ENCODE measurements around the gene ANKFY1. TPM values are rescaled to one million over a fixed set of nuclear protein-coding genes. Genes with fewer than 3 reads are reported as not detected.
A peak's percentile ranks its signal among the peaks of the same experiment; 100 is the strongest.

ANKFY1 gene
- 57.7 TPM for polyA plus RNA-seq (ENCODE audit: insufficient read length)
- long read RNA-seq, donor 1, partial matches to known transcripts, result 0 of 4 reads
- long read RNA-seq, donor 1, other reads (novel, unspliced or antisense), result 0 of 4 reads
- long read RNA-seq, donor 2, full-length matches to known transcripts, result 1 of 1 reads
- long read RNA-seq, donor 2, partial matches to known transcripts, result 0 of 1 reads
- long read RNA-seq, donor 2, other reads (novel, unspliced or antisense), result 0 of 1 reads
- long read RNA-seq, donor 3, result 0 reads
- long read RNA-seq, donor 4, partial matches to known transcripts, result 0 of 1 reads
- long read RNA-seq, donor 4, other reads (novel, unspliced or antisense), result 0 of 1 reads
- long read RNA-seq, donor 5, full-length matches to known transcripts, result 3 of 3 reads
- long read RNA-seq, donor 5, partial matches to known transcripts, result 0 of 3 reads
- long read RNA-seq, donor 5, other reads (novel, unspliced or antisense), result 0 of 3 reads
- long read RNA-seq, donor 6, full-length matches to known transcripts, result 3 of 3 reads
- long read RNA-seq, donor 6, partial matches to known transcripts, result 0 of 3 reads
- long read RNA-seq, donor 6, other reads (novel, unspliced or antisense), result 0 of 3 reads
- long read RNA-seq, donor 7, full-length matches to known transcripts, result 3 of 3 reads
- long read RNA-seq, donor 7, partial matches to known transcripts, result 0 of 3 reads
- long read RNA-seq, donor 7, other reads (novel, unspliced or antisense), result 0 of 3 reads
- long read RNA-seq, donor 8, result 0 reads

- DNase-seq, result peak; percentile 96
Measured at GRCh38 chr17:4263282-4264215, at the start of gene ANKFY1. Gene ANKFY1 (minus strand): TSS chr17:4263979. CDS start chr17:4263941, 38 bp downstream.

GRCh38 chr17:4310354-4311060, 46.7 kb upstream of the ANKFY1 start:
- no peak for DNase-seq

- no peak for DNase-seq
Measured at GRCh38 chr17:4309897-4310296, 46.1 kb upstream of the ANKFY1 start.

GRCh38 chr17:4307179-4307930, 43.6 kb upstream of the ANKFY1 start:
- no peak for DNase-seq

GRCh38 chr17:4305224-4305623, 41.4 kb upstream of the ANKFY1 start:
- no peak for DNase-seq

- DNase-seq, result no peak
Measured at GRCh38 chr17:4304417-4305027, 40.7 kb upstream of the ANKFY1 start.

- no peak for DNase-seq
Measured at GRCh38 chr17:4301066-4301465, 37.3 kb upstream of the ANKFY1 start.

GRCh38 chr17:4297351-4297750, 33.6 kb upstream of the ANKFY1 start:
- DNase-seq, result no peak

GRCh38 chr17:4295686-4296085, 31.9 kb upstream of the ANKFY1 start:
- no peak for DNase-seq

- DNase-seq, result no peak
Measured at GRCh38 chr17:4293572-4293971, 29.8 kb upstream of the ANKFY1 start.

GRCh38 chr17:4287710-4288109, 23.9 kb upstream of the ANKFY1 start:
- DNase-seq, result no peak

GRCh38 chr17:4276514-4276913, 12.7 kb upstream of the ANKFY1 start:
- DNase-seq, result no peak

GRCh38 chr17:4272972-4273368, 9.2 kb upstream of the ANKFY1 start:
- DNase-seq, result no peak

GRCh38 chr17:4272213-4272971, 8.6 kb upstream of the ANKFY1 start:
- DNase-seq, result no peak

GRCh38 chr17:4270736-4271135, 7.0 kb upstream of the ANKFY1 start:
- DNase-seq, result no peak

GRCh38 chr17:4269915-4270314, 6.1 kb upstream of the ANKFY1 start:
- DNase-seq, result no peak

GRCh38 chr17:4267402-4267801, 3.6 kb upstream of the ANKFY1 start:
- DNase-seq, result no peak

GRCh38 chr17:4266550-4266949, 2.8 kb upstream of the ANKFY1 start:
- DNase-seq, result no peak

GRCh38 chr17:4262703-4263102, 1.1 kb downstream of the ANKFY1 start:
- DNase-seq, result no peak

GRCh38 chr17:4261452-4261851, 2.3 kb downstream of the ANKFY1 start:
- DNase-seq, result no peak
